HG03196 (cell line): ENCODE results near the gene ANKRD24.
A peak's percentile ranks its signal among the peaks of the same experiment; 100 is the strongest.
"Not testable (repeated sequence)": the region's sequence is repeated elsewhere in the genome, so short reads cannot be mapped to it uniquely, and the experiment has no call there.

Experiments
- ATAC-seq: cut with Tn5 transposase; IDR thresholded peaks from one replicate; pipeline ENCODE4 v1.9.1; 2021; ENCODE audit not compliant: unreplicated experiment

Gene ANKRD24

GRCh38 chr19:4182084-4182810 is at the start of gene ANKRD24, which contains the start of gene SIRT6:
Gene ANKRD24 (plus strand): TSS chr19:4182689. CDS start chr19:4186426, 3,737 bp downstream.
Gene SIRT6 (minus strand): TSS chr19:4182563. CDS start chr19:4182539, 24 bp downstream.
- ATAC-seq, result peak; percentile 63

- no peak for ATAC-seq
Observed at GRCh38 chr19:4134351-4134750, 48.1 kb upstream of the ANKRD24 start.

DNA sequence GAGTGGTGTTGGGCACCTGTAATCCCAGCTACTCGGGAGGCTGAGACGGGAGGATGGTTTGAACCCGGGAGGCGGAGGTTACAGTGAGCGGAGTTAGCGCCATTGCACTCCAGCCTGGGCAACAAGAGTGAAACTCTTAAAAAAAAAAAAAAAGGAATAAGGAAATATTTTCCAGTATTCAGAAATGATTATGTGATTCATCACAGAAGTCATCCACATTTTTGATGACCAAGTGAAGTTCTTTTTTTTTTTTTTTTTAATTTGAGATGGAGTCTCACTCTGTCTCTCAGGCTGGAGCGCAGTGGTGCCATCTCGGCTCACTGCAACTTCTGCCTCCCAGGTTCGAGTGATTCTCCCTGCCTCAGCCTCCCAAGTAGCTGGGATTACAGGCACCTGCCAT is 47.1 kb upstream of the ANKRD24 start:
- not testable (repeated sequence) for ATAC-seq

DNA sequence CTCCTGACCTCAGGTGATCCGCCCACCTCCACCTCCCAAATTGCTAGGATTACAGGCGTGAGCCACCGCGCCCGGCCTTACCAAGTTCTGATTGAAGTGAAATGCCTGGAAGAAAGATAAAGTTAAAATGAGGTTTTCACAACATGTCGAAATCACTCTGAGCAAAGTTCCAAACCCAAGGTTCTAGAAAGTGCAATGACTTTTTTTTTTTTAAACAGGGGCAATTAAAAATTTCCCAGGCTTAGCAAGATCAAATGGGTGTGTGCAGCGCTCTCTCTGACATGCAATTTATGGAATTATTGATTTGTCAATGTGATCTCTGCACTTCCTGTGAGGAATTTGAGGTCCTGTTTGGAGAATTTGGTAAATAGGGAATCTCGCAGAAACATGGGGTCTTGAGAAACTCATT is 45.8 kb upstream of the ANKRD24 start:
- ATAC-seq, result no peak

DNA sequence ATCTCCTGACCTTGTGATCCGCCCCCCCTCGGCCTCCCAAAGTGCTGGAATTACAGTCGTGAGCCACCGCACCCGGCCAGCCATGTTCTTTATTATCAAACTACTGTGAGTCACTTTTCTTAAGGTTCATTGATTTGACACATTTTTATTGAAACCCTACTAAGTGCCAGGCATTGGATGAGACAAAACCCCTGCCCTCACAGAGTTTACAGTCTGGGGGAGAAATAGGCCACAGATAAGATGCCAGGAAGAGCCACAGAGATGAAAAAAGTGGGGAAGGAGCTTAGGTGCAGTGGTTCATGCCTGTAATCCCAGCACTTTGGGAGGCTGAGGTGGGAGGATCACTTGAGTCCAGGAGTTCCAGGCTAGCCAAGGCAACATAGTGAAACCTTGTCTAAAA is 44.0 kb upstream of the ANKRD24 start:
- ATAC-seq, result no peak

DNA sequence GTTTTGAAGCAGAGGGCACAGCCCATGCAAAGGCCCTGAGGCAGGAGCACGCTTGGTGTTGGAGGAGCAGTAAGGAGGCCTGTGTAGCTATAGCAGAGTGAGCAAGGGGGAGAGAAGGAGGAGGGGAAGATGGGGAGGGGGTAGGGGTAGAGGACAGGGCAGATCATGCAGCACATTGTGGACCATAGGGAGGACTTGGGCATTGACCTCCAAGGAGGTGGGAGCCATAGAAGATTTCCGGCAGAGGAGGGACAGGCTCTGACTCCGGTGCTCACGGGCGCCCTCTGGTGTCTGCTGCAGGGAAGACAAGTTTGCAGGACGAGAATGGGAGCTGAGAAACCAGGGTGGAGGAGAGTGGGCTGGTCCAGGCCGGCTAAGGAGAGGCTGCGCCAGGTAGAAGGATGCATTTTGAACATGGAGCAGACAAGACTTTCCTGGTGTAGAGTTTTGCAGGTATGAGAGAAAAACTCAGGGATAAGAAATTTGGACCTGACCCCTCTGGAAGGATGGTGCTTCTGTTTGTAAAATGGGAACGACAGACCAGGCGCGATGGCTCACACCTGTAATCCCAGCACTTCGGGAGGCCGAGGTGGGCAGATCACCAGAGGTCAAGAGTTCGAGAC is 42.8 kb upstream of the ANKRD24 start:
- ATAC-seq, result no peak

DNA sequence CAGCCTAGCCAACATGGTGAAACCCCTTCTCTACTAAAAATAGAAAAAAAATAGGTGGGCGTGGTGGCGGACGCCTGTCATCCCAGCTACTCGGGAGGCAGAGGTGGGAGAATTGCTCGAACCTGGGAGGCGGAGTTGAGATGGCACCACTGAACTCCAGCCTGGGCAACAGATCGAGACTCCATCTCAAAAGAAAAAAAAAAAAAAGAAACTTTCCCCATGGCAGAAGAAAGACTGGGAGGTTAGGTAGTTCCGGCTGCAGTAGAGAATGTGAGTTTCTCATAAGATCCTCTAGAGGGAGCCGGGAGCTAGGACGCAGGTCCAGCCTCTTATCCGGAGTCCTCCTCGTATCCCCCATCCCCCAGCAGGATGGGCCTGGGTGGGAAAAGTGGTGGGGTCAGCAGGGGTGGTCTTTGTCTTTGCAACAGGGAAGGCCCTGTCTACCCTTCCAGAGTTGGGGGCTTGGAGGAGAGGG is 42.2 kb upstream of the ANKRD24 start:
- ATAC-seq, result no peak

GRCh38 chr19:4142916-4143315 is 39.6 kb upstream of the ANKRD24 start:
- not testable (repeated sequence) for ATAC-seq

DNA sequence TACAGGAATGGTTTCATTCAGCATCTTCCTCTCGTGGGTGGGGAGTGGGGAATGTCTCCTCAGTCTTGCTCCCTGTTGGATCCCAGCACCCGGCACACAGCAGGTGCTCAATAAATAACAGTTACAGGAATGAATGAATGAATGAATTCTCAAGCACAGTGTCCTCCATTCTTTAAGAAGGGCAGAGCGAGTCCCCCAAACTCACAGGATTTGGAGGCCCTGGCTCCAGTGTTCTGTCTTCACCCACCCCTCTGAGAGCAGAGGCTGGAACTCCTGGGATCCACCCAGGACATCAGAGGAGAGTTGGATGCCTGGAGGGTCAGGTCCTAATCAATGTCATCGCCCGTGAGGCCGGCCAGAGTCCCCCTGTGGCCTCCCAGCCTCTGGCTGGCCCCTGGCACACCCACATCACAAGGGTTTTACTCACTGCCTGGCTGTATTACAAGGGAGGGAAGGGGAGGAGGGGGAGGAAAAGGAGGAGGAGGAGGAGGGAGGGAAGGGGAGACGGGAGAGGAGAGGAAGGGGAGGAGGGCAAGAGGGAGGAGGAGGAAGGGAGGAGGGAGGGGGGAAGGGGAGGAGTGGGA is 37.7 kb upstream of the ANKRD24 start:
- no peak for ATAC-seq

DNA sequence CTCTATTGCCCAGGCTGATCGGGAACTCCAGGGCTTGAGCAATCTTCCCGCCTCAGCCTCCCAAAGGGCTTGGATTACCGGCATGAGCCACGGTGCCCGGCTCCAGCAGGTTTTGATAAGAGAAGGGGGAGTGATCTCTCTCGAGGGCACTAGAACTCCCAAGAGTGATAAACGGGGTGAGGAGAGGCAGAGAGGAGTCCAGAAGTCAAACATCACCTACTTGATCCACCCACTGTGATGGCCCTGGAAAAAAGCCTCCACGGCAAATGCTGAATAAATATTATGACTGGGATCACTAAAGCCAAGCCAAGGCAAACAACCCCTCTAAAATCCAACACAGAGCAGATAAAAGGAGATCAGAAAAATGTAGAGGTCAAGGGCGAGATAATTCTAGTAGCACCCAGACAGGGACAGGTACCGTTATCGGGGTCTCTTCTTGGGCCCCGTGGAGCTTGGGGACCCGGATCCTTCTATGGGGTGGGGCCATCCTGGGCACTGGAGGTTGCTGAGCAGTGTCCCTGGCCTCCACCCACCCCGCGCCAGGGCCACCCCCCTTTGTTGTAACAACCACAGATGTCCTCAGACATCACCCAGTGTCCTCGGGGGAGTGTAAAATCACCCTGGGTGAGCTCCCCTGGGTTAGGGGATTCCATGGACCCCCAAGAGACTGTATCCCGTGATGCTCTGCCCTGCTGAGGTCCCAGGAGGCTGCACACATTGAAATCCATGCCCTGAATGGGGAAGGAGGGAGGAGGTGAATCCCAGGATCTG is 32.8 kb upstream of the ANKRD24 start:
- ATAC-seq, result no peak

- ATAC-seq, result no peak
Observed at GRCh38 chr19:4151623-4152022, 30.9 kb upstream of the ANKRD24 start.

GRCh38 chr19:4152241-4152998 is 30.1 kb upstream of the ANKRD24 start:
- ATAC-seq, result no peak

- no peak for ATAC-seq
Observed at GRCh38 chr19:4154571-4155312, 27.7 kb upstream of the ANKRD24 start.

GRCh38 chr19:4157164-4157563 is 25.3 kb upstream of the ANKRD24 start:
- ATAC-seq, result no peak

- not testable (repeated sequence) for ATAC-seq
Observed at GRCh38 chr19:4157971-4158370, 24.5 kb upstream of the ANKRD24 start.

DNA sequence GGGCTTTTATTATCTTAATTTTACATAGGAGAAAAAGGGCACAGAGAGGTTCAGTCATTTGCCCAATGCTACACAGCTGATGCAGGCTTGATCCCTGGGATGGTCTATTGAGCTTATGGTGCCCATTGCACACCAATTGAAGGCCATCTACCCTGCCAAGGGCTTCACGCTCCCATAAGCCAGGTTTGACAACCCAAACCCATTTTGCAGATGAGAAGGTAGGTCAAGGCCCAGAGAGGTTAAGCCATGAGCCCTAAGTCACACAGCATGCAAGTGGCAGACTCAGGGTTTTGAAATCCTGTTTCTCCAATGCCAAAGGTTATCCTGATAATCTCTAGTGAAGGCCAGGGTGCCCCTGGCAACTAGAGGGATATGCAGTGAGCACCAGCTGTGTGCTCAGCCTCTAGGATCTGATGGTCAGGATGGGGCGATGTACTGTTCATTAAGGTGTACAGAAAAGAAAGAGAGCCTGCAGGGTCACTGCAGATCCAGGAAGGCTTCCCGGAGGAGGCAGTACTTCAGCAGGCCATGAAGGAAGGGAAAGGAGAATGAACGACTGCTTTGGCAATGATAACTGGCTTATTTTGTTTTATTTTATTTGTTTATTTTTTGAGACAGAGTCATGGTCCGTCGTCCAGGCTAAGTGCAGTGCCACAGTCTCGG is 20.9 kb upstream of the ANKRD24 start:
- ATAC-seq, result no peak

- ATAC-seq, result no peak
Observed at GRCh38 chr19:4164262-4164661, 18.2 kb upstream of the ANKRD24 start.

DNA sequence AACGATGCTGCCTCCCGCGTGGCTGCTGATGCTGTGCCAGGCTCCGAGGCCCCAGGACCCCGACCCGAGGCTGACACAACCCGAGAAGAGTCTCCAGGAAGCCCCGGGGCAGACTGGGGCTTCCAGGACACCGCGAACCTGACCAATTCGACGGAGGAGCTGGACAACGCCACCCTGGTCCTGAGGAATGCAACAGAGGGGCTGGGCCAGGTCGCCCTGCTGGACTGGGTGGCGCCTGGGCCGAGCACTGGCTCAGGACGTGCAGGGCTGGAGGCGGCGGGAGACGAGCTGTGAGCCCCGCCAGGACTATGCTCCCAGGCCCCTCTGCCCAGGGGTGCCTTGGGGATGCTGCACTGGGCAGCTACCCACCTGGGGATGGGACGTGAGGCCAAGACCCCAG is 10.8 kb upstream of the ANKRD24 start:
- ATAC-seq, result no peak

GRCh38 chr19:4172861-4173473 is 9.5 kb upstream of the ANKRD24 start:
- no peak for ATAC-seq
